Astrocyte (in vitro differentiated cells and primary cell): ENCODE measurements around the gene TESK2. TPM values are rescaled to one million over a fixed set of nuclear protein-coding genes. Genes with fewer than 3 reads are reported as not detected.

Experiments used
- DNase-seq: peaks from one replicate; pipeline ENCODE4 v3.0.0-alpha.2; 2010; ENCODE audit warnings: low read depth
- FAIRE-seq: peaks from 2 replicates; lab custom pipeline; 2011; peaks lifted over from hg19 to GRCh38; lab: Jason Lieb, UNC
- H2AFZ ChIP-seq: 2 replicates; pipeline ENCODE4 v1.6.0; 2012; ENCODE audit warnings: low read depth, low read length, inconsistent platforms
- H3K27ac ChIP-seq: 2 replicates; pipeline ENCODE4 v1.5.1; 2011; ENCODE audit warnings: low read depth, low read length, inconsistent platforms
- H3K27me3 ChIP-seq: 2 replicates; pipeline ENCODE4 v1.6.0; 2011; ENCODE audit warnings: low read length, inconsistent platforms; ENCODE audit not compliant: insufficient read depth
- H3K36me3 ChIP-seq: 2 replicates; pipeline ENCODE4 v1.5.1; 2011; ENCODE audit warnings: low read length, inconsistent platforms; ENCODE audit not compliant: insufficient read depth
- H3K4me1 ChIP-seq: 2 replicates; pipeline ENCODE4 v1.5.1; 2011; ENCODE audit warnings: low read length, inconsistent platforms; ENCODE audit not compliant: insufficient read depth
- H3K4me2 ChIP-seq: 2 replicates; pipeline ENCODE4 v1.6.0; 2012; ENCODE audit warnings: low read length, inconsistent platforms
- H3K4me3 ChIP-seq: 2 replicates; pipeline ENCODE4 v1.5.1; 2011; ENCODE audit warnings: low read depth, mild to moderate bottlenecking, low read length, inconsistent platforms; ENCODE audit not compliant: insufficient read depth
- H3K79me2 ChIP-seq: 2 replicates; pipeline ENCODE4 v1.6.0; 2012; ENCODE audit warnings: mild to moderate bottlenecking, low read length, inconsistent platforms; ENCODE audit not compliant: insufficient read depth
- H3K9ac ChIP-seq: 2 replicates; pipeline ENCODE4 v1.6.0; 2012; ENCODE audit warnings: mild to moderate bottlenecking, low read length, inconsistent platforms
- H3K9me3 ChIP-seq: 2 replicates; pipeline ENCODE4 v1.5.1; 2012; ENCODE audit warnings: low read depth, mild to moderate bottlenecking, low read length, inconsistent platforms; ENCODE audit not compliant: insufficient read depth
- H4K20me1 ChIP-seq: 2 replicates; pipeline ENCODE4 v1.6.0; 2012; ENCODE audit warnings: low read length, inconsistent platforms; ENCODE audit not compliant: insufficient read depth
- H3K27ac Mint-ChIP-seq: one replicate; pipeline ENCODE4 v1.8.0; 2021; ENCODE audit warnings: mild to moderate bottlenecking, mixed read lengths; ENCODE audit not compliant: unreplicated experiment
- H3K27me3 Mint-ChIP-seq: one replicate; pipeline ENCODE4 v1.8.0; 2021; ENCODE audit warnings: low read depth, mixed read lengths; ENCODE audit not compliant: unreplicated experiment
- H3K36me3 Mint-ChIP-seq: one replicate; pipeline ENCODE4 v1.8.0; 2021; ENCODE audit warnings: low read depth, mixed read lengths; ENCODE audit not compliant: unreplicated experiment
- H3K4me1 Mint-ChIP-seq: one replicate; pipeline ENCODE4 v1.8.0; 2021; ENCODE audit warnings: low read depth, mixed read lengths; ENCODE audit not compliant: unreplicated experiment
- H3K4me3 Mint-ChIP-seq: one replicate; pipeline ENCODE4 v1.8.0; 2021; ENCODE audit warnings: mild to moderate bottlenecking, moderate library complexity, mixed read lengths; ENCODE audit not compliant: unreplicated experiment
- H3K9me3 Mint-ChIP-seq: one replicate; pipeline ENCODE4 v1.8.0; 2021; ENCODE audit warnings: mild to moderate bottlenecking, mixed read lengths; ENCODE audit not compliant: unreplicated experiment
- EZH2 ChIP-seq: IDR thresholded peaks from 2 replicates; pipeline ENCODE4 v1.6.1; 2012; ENCODE audit warnings: mild to moderate bottlenecking, low read length, inconsistent platforms; ENCODE audit not compliant: insufficient read depth
- total RNA-seq: library from RNA; stranded (reverse); gene quantifications from 2 replicates; pipeline ENCODE4 v1.2.1, GENCODE V29; 2021
- TF ChIP-seq, protein P1 (sequence below): IDR thresholded peaks from 2 replicates; pipeline ENCODE4 v1.5.1; 2011; ENCODE audit warnings: low read depth, mild to moderate bottlenecking, inconsistent platforms, low read length, moderate library complexity; ENCODE audit not compliant: insufficient read depth

TESK2 gene
- total RNA-seq, 1 donor from 2014 or later = 1.7 TPM

DNA sequence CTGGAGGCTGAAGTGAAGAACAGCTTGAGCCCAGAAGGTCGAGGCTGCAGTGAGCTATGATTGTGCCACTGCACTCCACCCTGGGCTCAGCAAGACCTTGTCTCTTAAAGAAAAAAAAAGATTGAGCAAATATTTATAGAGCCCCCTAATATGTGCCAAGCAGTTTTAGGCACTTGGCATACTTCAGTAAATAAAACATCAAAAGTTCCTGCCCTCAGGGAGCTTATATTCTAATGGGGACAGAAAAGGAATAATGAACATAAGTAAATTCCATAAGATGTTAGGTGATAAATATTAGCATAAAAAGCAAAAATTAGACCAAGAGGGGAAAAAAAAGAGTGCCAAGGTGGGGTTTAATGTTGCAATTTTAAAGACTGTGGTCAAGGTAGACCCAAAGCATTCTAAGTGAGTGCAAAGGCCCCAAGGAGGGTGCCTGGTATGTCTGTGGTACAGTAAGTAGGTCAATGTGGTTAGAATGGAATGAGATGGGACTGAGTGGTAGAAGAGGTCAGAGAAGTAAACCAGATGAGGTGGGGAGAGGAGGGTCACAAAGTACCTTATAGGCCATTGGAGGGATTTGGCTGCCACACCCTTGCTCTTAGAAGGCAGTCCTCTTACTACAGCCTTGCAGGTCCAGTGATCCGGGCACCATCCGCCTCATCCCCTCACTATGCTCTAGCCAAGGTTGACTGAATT lies 153.2 kb downstream of the TESK2 start:
- Histone ChIP-seq H3K79me2 (peaks cover 25% of the 10 kb centered on the region), H3K9me3 (no peaks in the 10 kb centered on the region), H3K36me3 (peaks cover 11% of the 10 kb centered on the region), H3K4me1 (peaks cover 9% of the 10 kb centered on the region), H3K4me3 (no peak overlapping the region), H3K27me3 (no peaks in the 10 kb centered on the region), H2AFZ (no peak overlapping the region), H3K4me2 (no peak overlapping the region), H3K27ac (no peak overlapping the region), H3K9ac (no peak overlapping the region), H4K20me1 (no peaks in the 10 kb centered on the region)
- Mint-ChIP-seq H3K4me3 (no peak overlapping the region), H3K36me3 (peaks cover 6% of the 10 kb centered on the region), H3K9me3 (no peaks in the 10 kb centered on the region), H3K4me1 (peaks cover 7% of the 10 kb centered on the region), H3K27me3 (no peaks in the 10 kb centered on the region), H3K27ac (no peak overlapping the region)
- FAIRE-seq = no peak
- TF ChIP-seq, protein P1, sequence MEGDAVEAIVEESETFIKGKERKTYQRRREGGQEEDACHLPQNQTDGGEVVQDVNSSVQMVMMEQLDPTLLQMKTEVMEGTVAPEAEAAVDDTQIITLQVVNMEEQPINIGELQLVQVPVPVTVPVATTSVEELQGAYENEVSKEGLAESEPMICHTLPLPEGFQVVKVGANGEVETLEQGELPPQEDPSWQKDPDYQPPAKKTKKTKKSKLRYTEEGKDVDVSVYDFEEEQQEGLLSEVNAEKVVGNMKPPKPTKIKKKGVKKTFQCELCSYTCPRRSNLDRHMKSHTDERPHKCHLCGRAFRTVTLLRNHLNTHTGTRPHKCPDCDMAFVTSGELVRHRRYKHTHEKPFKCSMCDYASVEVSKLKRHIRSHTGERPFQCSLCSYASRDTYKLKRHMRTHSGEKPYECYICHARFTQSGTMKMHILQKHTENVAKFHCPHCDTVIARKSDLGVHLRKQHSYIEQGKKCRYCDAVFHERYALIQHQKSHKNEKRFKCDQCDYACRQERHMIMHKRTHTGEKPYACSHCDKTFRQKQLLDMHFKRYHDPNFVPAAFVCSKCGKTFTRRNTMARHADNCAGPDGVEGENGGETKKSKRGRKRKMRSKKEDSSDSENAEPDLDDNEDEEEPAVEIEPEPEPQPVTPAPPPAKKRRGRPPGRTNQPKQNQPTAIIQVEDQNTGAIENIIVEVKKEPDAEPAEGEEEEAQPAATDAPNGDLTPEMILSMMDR = no peak
- no peak for TF ChIP-seq EZH2
- DNase-seq = no peak

DNA sequence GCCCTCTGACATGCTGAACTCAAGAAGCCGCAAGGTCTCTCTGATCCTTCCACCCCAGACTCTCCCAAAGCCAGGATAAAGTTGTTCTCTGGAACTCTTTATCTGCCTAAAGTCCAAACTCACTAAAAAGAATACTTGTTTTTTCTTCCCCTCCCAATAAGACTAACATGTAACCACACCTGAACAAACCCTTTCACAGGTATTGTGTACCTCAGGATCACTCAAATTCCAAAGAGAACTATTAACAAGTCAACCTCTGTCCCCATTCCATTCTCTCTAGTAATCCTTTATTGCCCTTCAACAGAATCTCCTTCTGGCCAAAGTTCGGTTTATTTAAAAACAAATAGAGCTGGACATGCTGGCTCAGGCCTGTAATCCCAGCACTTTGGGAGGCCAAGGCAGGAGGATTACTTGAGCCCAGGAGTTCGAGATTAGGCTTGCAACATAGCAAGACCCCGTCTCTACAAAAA lies 155.1 kb downstream of the TESK2 start:
- Histone ChIP-seq H3K36me3 (no peaks in the 10 kb centered on the region), H3K4me3 (no peak overlapping the region), H3K27ac (no peak overlapping the region), H3K9ac (no peak overlapping the region), H3K4me2 (no peak overlapping the region), H3K27me3 (no peaks in the 10 kb centered on the region), H3K4me1 (peaks cover 4% of the 10 kb centered on the region), H3K9me3 (no peaks in the 10 kb centered on the region), H2AFZ (no peak overlapping the region), H3K79me2 (peaks cover 11% of the 10 kb centered on the region), H4K20me1 (no peaks in the 10 kb centered on the region)
- TF ChIP-seq EZH2 = no peak
- TF ChIP-seq, protein P1 = no peak
- no peak for FAIRE-seq
- H3K36me3 Mint-ChIP-seq = peaks cover 6% of the 10 kb centered on the region
- no peaks in the 10 kb centered on the region for H3K9me3 Mint-ChIP-seq
- peaks cover 7% of the 10 kb centered on the region for H3K4me1 Mint-ChIP-seq
- DNase-seq = no peak
- H3K4me3 Mint-ChIP-seq = no peak overlapping the region
- no peaks in the 10 kb centered on the region for H3K27me3 Mint-ChIP-seq
- H3K27ac Mint-ChIP-seq = no peak overlapping the region
